GM23338 (cell line): ENCODE data around the gene EPHX1. TPM values are rescaled to one million over a fixed set of nuclear protein-coding genes. Genes with fewer than 3 reads are reported as not detected.

ENCODE experiments used
- ATAC-seq: fragments of 200-7000 bp; cut with Tn5 transposase; 3 replicates; pipeline ENCODE4 v1.9.1; 2020
- DNase-seq: peaks from one replicate; pipeline ENCODE4 v3.0.0-alpha.2; 2015; ENCODE audit warnings: low spot score
- H2AFZ ChIP-seq: fragments of 200-600 bp; sonication (generic); 2 replicates; pipeline ENCODE4 v1.8.0; 2016; ENCODE audit warnings: antibody characterized with exemption, mild to moderate bottlenecking, moderate library complexity
- H3F3A ChIP-seq: fragments of 200-600 bp; sonication (generic); replicated peaks from 2 replicates; pipeline ENCODE4 v1.8.0; 2017; ENCODE audit warnings: antibody characterized with exemption, mixed run types, low read depth
- H3K27ac ChIP-seq: fragments of 200-600 bp; sonication (generic); 2 replicates; pipeline ENCODE4 v1.6.1; 2016; ENCODE audit warnings: low read depth
- H3K27me3 ChIP-seq: fragments of 200-600 bp; sonication (generic); 2 replicates; pipeline ENCODE4 v1.8.0; 2016; ENCODE audit warnings: mild to moderate bottlenecking, mixed run types, moderate library complexity; ENCODE audit not compliant: insufficient read depth
- H3K36me3 ChIP-seq: fragments of 200-600 bp; sonication (generic); 2 replicates; pipeline ENCODE4 v1.8.0; 2016; ENCODE audit warnings: mild to moderate bottlenecking; ENCODE audit not compliant: insufficient read depth
- H3K4me1 ChIP-seq: fragments of 200-600 bp; sonication (generic); 2 replicates; pipeline ENCODE4 v1.8.0; 2016; ENCODE audit warnings: mild to moderate bottlenecking, moderate library complexity; ENCODE audit not compliant: insufficient read depth
- H3K4me2 ChIP-seq: fragments of 200-600 bp; sonication (generic); 2 replicates; pipeline ENCODE4 v1.7.1; 2017; ENCODE audit warnings: mixed run types
- H3K4me3 ChIP-seq: fragments of 200-600 bp; sonication (generic); 2 replicates; pipeline ENCODE4 v1.6.1; 2016; ENCODE audit warnings: mixed run types
- H3K79me2 ChIP-seq: fragments of 200-600 bp; sonication (generic); replicated peaks from 2 replicates; pipeline ENCODE4 v1.8.0; 2017; ENCODE audit warnings: mild to moderate bottlenecking; ENCODE audit not compliant: insufficient read depth
- H3K9me2 ChIP-seq: fragments of 200-600 bp; sonication (generic); 2 replicates; pipeline ENCODE4 v1.8.0; 2017; ENCODE audit not compliant: insufficient read depth
- H4K20me1 ChIP-seq: fragments of 200-600 bp; sonication (generic); replicated peaks from 2 replicates; pipeline ENCODE4 v1.8.0; 2017; ENCODE audit warnings: mild to moderate bottlenecking; ENCODE audit not compliant: insufficient read depth
- H3K27ac Mint-ChIP-seq: 2 replicates; pipeline ENCODE4 v1.8.0; 2020; ENCODE audit warnings: inconsistent platforms, mild to moderate bottlenecking, moderate library complexity, mixed read lengths
- H3K27me3 Mint-ChIP-seq: 3 replicates; pipeline ENCODE4 v1.8.0; 2022; ENCODE audit warnings: low read depth, mild to moderate bottlenecking, moderate library complexity, mixed read lengths, inconsistent platforms; ENCODE audit not compliant: insufficient read depth, poor library complexity
- H3K36me3 Mint-ChIP-seq: 3 replicates; pipeline ENCODE4 v1.8.0; 2021; ENCODE audit warnings: low read depth, mild to moderate bottlenecking, inconsistent platforms, moderate library complexity, mixed read lengths
- H3K4me1 Mint-ChIP-seq: 3 replicates; pipeline ENCODE4 v1.8.0; 2020; ENCODE audit warnings: mild to moderate bottlenecking, inconsistent platforms, mixed read lengths
- H3K4me3 Mint-ChIP-seq: 3 replicates; pipeline ENCODE4 v1.8.0; 2021; ENCODE audit warnings: moderate library complexity, mild to moderate bottlenecking, inconsistent platforms, mixed read lengths
- H3K9me3 Mint-ChIP-seq: 3 replicates; pipeline ENCODE4 v1.8.0; 2020; ENCODE audit warnings: moderate library complexity, mild to moderate bottlenecking, inconsistent platforms, mixed read lengths
- CREB1 ChIP-seq: fragments of 250-450 bp; sonication (Bioruptor Pico); IDR thresholded peaks from 2 replicates; pipeline ENCODE4 v1.5.0; 2020; ENCODE audit warnings: low read depth, mild to moderate bottlenecking, moderate library complexity
- CTCF ChIP-seq, 2 experiments: fragments of 200-600 bp in 1 of 2; sonication (generic) in 1 of 2; conservative IDR thresholded peaks; 2 replicates each; pipeline versions ENCODE4 v1.5.1 to v1.6.1; 2016 to 2017; ENCODE audit warnings: antibody characterized with exemption in 2 of 2, low read depth in 2 of 2, mild to moderate bottlenecking in 2 of 2, moderate library complexity in 1 of 2
- EZH2 ChIP-seq: fragments of 200-600 bp; sonication (generic); IDR thresholded peaks from one replicate; pipeline ENCODE4 v1.8.0; 2017; ENCODE audit warnings: antibody characterized with exemption, mild to moderate bottlenecking, low read depth; ENCODE audit not compliant: unreplicated experiment
- EZH2phosphoT487 ChIP-seq: fragments of 200-600 bp; sonication (generic); IDR thresholded peaks from one replicate; pipeline ENCODE4 v1.8.1; 2018; ENCODE audit warnings: antibody characterized with exemption; ENCODE audit not compliant: unreplicated experiment
- JUNB ChIP-seq: IDR thresholded peaks from one replicate; pipeline ENCODE4 v1.6.1; 2016; ENCODE audit warnings: antibody characterized with exemption; ENCODE audit not compliant: unreplicated experiment
- NANOG ChIP-seq: IDR thresholded peaks from 2 replicates; pipeline ENCODE4 v1.6.1; 2016; ENCODE audit warnings: antibody characterized with exemption, borderline replicate concordance
- POLR2AphosphoS5 ChIP-seq: IDR thresholded peaks from 2 replicates; pipeline ENCODE4 v1.6.1; 2016; ENCODE audit warnings: antibody characterized with exemption, low read depth
- REST ChIP-seq: IDR thresholded peaks from one replicate; pipeline ENCODE4 v1.6.1; 2018; ENCODE audit warnings: antibody characterized with exemption; ENCODE audit not compliant: unreplicated experiment
- STAT1 ChIP-seq: IDR thresholded peaks from one replicate; pipeline ENCODE4 v1.6.1; 2016; ENCODE audit warnings: antibody characterized with exemption; ENCODE audit not compliant: unreplicated experiment
- ZNF114 ChIP-seq: fragments of 250-450 bp; sonication (Bioruptor Pico); IDR thresholded peaks from 2 replicates; pipeline ENCODE4 v1.5.0; 2020; ENCODE audit warnings: mild to moderate bottlenecking, moderate library complexity
- ZNF331 ChIP-seq: fragments of 250-450 bp; sonication (Bioruptor Pico); IDR thresholded peaks from 2 replicates; pipeline ENCODE4 v1.5.0; 2020; ENCODE audit warnings: low read depth, mild to moderate bottlenecking, moderate library complexity
- ZNF462 ChIP-seq: fragments of 250-450 bp; sonication (Bioruptor Pico); IDR thresholded peaks from 2 replicates; pipeline ENCODE4 v1.5.0; 2020; ENCODE audit warnings: mild to moderate bottlenecking, moderate library complexity
- polyA plus RNA-seq: library from polyadenylated mRNA; unstranded; fragments of >200 nt; fragmentation: Nextera tagmentation; extraction: Ambion mirVana; gene quantifications from 2 replicates; pipeline ENCODE4 v1.2.1, GENCODE V29; 2016
- total RNA-seq: library from RNA; depleted of rRNA; stranded (reverse); fragments of >200 nt; shearing (Covaris generic); gene quantifications from 2 replicates; pipeline ENCODE4 v1.2.3, GENCODE V29; 2014
- TF ChIP-seq, protein P1 (sequence below): IDR thresholded peaks from 2 replicates; pipeline ENCODE4 v1.6.1; 2016; ENCODE audit warnings: antibody characterized with exemption

EPHX1 gene
- total and polyA plus RNA-seq, 2 experiments from 2014 or later: 15.3 to 46.5 TPM

- Histone ChIP-seq H3F3A (peaks cover 3% of the 10 kb centered on the region; the same call in 1 of the 2 replicates), H3K79me2 (no peaks in the 10 kb centered on the region), H3K9me2 (no peaks in the 10 kb centered on the region), H3K4me2 (no peak overlapping the region), H2AFZ (no peak overlapping the region), H4K20me1 (no peaks in the 10 kb centered on the region), H3K27me3 (no peaks in the 10 kb centered on the region), H3K4me1 (peaks cover 36% of the 10 kb centered on the region), H3K4me3 (no peak overlapping the region), H3K27ac (no peak overlapping the region), H3K36me3 (no peaks in the 10 kb centered on the region)
- Mint-ChIP-seq H3K4me1 (peaks cover 51% of the 10 kb centered on the region), H3K27me3 (peaks cover 10% of the 10 kb centered on the region), H3K9me3 (no peaks in the 10 kb centered on the region), H3K36me3 (no peaks in the 10 kb centered on the region), H3K4me3 (no peak overlapping the region), H3K27ac (no peak overlapping the region)
- no peak for DNase-seq
- ATAC-seq: no peak
- TF ChIP-seq EZH2phosphoT487 (no peak), ZNF331 (CRISPR knock-in tag) (no peak), STAT1 (no peak), ZNF114 (no peak), POLR2AphosphoS5 (no peak), ZNF462 (CRISPR knock-in tag) (no peak), REST (no peak), JUNB (no peak), NANOG (no peak), CTCF (conservative IDR thresholded peaks at IDR 0.05; ENCODE audit: low read depth in 2 of 2) (no peak), CREB1 (no peak), EZH2 (no peak)
- TF ChIP-seq, protein P1, sequence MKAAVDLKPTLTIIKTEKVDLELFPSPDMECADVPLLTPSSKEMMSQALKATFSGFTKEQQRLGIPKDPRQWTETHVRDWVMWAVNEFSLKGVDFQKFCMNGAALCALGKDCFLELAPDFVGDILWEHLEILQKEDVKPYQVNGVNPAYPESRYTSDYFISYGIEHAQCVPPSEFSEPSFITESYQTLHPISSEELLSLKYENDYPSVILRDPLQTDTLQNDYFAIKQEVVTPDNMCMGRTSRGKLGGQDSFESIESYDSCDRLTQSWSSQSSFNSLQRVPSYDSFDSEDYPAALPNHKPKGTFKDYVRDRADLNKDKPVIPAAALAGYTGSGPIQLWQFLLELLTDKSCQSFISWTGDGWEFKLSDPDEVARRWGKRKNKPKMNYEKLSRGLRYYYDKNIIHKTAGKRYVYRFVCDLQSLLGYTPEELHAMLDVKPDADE: no peak
Measured at GRCh38 chr1:225765982-225766674, 43.8 kb upstream of the EPHX1 start.
